GM12801 (cell line): Measurements from ENCODE around the gene USP32.

Experiments used
- CTCF ChIP-seq: IDR thresholded peaks from one replicate; pipeline ENCODE4 v1.5.1; 2011; ENCODE audit warnings: control low read depth; ENCODE audit not compliant: insufficient read length; ENCODE audit errors: extremely low read depth

The USP32 gene

GRCh38 chr17:60252459-60252858, 139.5 kb downstream of the USP32 start:
- TF ChIP-seq CTCF = no peak

- no peak for TF ChIP-seq CTCF
Measured at GRCh38 chr17:60249290-60249826, 142.6 kb downstream of the USP32 start.

GRCh38 chr17:60248618-60249289, 143.2 kb downstream of the USP32 start:
- no peak for TF ChIP-seq CTCF

DNA sequence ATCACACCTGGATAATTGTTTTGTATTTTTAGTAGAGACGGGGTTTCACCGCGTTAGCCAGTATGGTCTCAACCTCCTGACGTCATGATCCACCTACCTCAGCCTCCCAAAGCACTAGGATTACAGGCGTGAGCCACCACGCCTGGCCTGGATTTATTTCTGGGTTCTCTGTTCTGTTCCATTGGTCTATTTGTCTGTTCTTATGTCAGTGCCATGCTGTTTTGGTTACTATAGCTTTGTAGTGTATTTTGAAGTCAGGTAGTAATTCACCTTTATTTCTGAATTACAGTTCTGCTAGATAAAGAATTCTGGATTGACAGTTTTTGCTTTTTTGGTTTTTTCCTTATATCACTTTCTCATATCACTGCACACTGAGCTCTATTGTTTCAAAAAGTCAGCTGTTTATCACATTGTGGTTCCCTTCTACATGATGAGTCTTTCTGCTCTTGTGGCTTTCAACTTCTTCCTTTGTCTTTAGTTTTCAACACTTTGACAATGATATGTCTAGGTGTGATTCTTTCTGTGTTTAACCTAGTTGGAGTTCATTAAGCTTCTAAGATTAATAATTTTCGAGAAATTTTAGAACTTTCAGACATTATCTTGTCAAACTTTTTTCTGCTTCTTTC, 144.0 kb downstream of the USP32 start:
- no peak for TF ChIP-seq CTCF

GRCh38 chr17:60244656-60245055, 147.3 kb downstream of the USP32 start:
- no peak for TF ChIP-seq CTCF

DNA sequence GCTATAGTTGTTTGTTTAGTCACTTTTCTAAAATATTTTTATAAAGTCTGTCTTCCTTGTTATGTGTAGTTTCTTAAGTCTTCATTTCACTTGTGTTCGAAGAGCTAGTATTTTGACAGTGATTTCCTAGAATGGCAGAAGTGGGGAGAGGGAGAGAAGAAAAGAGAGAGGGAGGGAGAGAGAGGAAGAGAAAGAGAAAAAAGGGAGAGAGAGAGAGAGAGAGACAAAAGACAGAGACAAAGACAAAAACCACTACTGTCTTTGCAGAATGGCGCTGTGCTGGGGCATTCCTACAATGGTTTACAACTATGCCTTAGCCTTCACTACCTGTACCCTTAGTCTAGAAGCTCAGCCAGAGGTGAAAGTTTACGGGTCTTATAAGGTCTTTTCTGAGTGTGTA, 151.6 kb downstream of the USP32 start:
- TF ChIP-seq CTCF = no peak

GRCh38 chr17:60231691-60232090, 160.2 kb downstream of the USP32 start:
- TF ChIP-seq CTCF = no peak
